IMR-90 (cell line): Measurements from ENCODE around the gene OPCML. TPM values are rescaled to one million over a fixed set of nuclear protein-coding genes. Genes with fewer than 3 reads are reported as not detected.

Source experiments
- ATAC-seq: fragments of 200-7000 bp; cut with Tn5 transposase; 2 replicates; pipeline ENCODE4 v1.9.1; 2020; ENCODE audit warnings: low read depth, mild to moderate bottlenecking, moderate library complexity
- BruUV-seq: library from RNA; stranded (reverse); fragments of 400-500 nt; replicated peaks from 2 replicates; lab custom pipeline; 2021; lab: Mats Ljungman, UMichigan
- CTCF ChIA-PET: fragments of 300-600 bp; formaldehyde crosslinking; extraction: SDS; loops from one replicate; lab custom pipeline; 2021; ENCODE audit warnings: antibody characterized with exemption; lab: Yijun Ruan, JAX
- POLR2A ChIA-PET: fragments of 300-600 bp; sonication (Branson Sonifier 250); formaldehyde crosslinking; loops from one replicate; lab custom pipeline; 2022; ENCODE audit warnings: antibody characterized with exemption; ENCODE audit not compliant: unreplicated experiment; lab: Charles Lee
- DNase-seq: peaks from one replicate; pipeline ENCODE4 v3.0.0; 2013
- H2AFZ ChIP-seq: replicated peaks from 2 replicates; pipeline ENCODE3; 2013; ENCODE audit warnings: low read length, mild to moderate bottlenecking; ENCODE audit not compliant: poor library complexity
- H2AK5ac ChIP-seq: 2 replicates; pipeline ENCODE4 v1.6.1; 2013; ENCODE audit warnings: low read depth, low read length, inconsistent platforms
- H2AK9ac ChIP-seq: replicated peaks from 2 replicates; pipeline ENCODE3; 2013; ENCODE audit warnings: mild to moderate bottlenecking, low read depth, low read length, moderate library complexity; ENCODE audit not compliant: poor library complexity
- H2BK120ac ChIP-seq: 2 replicates; pipeline ENCODE4 v1.6.1; 2013; ENCODE audit warnings: low read depth, low read length, inconsistent platforms
- H2BK15ac ChIP-seq: 3 replicates; pipeline ENCODE4 v1.6.1; 2013; ENCODE audit warnings: low read depth, low read length, inconsistent platforms
- H2BK20ac ChIP-seq: 2 replicates; pipeline ENCODE4 v1.6.1; 2013; ENCODE audit warnings: low read depth, mild to moderate bottlenecking, inconsistent platforms, low read length, moderate library complexity
- H2BK5ac ChIP-seq: 2 replicates; pipeline ENCODE4 v1.6.1; 2013; ENCODE audit warnings: mild to moderate bottlenecking, low read depth, low read length, inconsistent platforms; ENCODE audit not compliant: poor library complexity, severe bottlenecking
- H3K14ac ChIP-seq: replicated peaks from 2 replicates; pipeline ENCODE4 v1.6.1; 2013; ENCODE audit warnings: low read depth, low read length, inconsistent platforms
- H3K18ac ChIP-seq: 2 replicates; pipeline ENCODE4 v1.6.1; 2013; ENCODE audit warnings: low read depth, low read length, control low read depth
- H3K23ac ChIP-seq: 2 replicates; pipeline ENCODE4 v1.6.1; 2013; ENCODE audit warnings: low read depth, low read length, inconsistent platforms
- H3K27ac ChIP-seq: 2 replicates; pipeline ENCODE4 v1.5.1; 2013; ENCODE audit warnings: mild to moderate bottlenecking, control low read depth, low read length; ENCODE audit not compliant: insufficient read depth
- H3K27me3 ChIP-seq: 2 replicates; pipeline ENCODE4 v1.6.1; 2013; ENCODE audit warnings: low read length; ENCODE audit not compliant: control insufficient read depth, insufficient read depth
- H3K36me3 ChIP-seq: 2 replicates; pipeline ENCODE4 v1.6.1; 2013; ENCODE audit warnings: low read length, mixed read lengths; ENCODE audit not compliant: control insufficient read depth, insufficient read depth
- H3K4ac ChIP-seq: 2 replicates; pipeline ENCODE4 v1.6.1; 2013; ENCODE audit warnings: low read depth, low read length, inconsistent platforms
- H3K4me1 ChIP-seq: 2 replicates; pipeline ENCODE4 v1.6.1; 2013; ENCODE audit warnings: low read length, mixed read lengths; ENCODE audit not compliant: control insufficient read depth, insufficient read depth
- H3K4me2 ChIP-seq: 2 replicates; pipeline ENCODE4 v1.6.1; 2013; ENCODE audit warnings: low read depth, mild to moderate bottlenecking, control low read depth, low read length, moderate library complexity
- H3K4me3 ChIP-seq: 2 replicates; pipeline ENCODE4 v1.5.1; 2013; ENCODE audit warnings: low read depth, mild to moderate bottlenecking, control low read depth, low read length, moderate library complexity; ENCODE audit not compliant: insufficient read depth
- H3K56ac ChIP-seq: 2 replicates; pipeline ENCODE4 v1.6.1; 2013; ENCODE audit warnings: low read length, inconsistent platforms; ENCODE audit not compliant: insufficient read depth; ENCODE audit errors: extremely low read depth
- H3K79me1 ChIP-seq, 2 experiments: 2 replicates each; pipeline ENCODE4 v1.6.1; 2013; ENCODE audit warnings: low read length in 2 of 2, inconsistent platforms in 1 of 2, low read depth in 1 of 2
- H3K9ac ChIP-seq: 2 replicates; pipeline ENCODE4 v1.6.1; 2013; ENCODE audit warnings: low read depth, low read length, control low read depth
- H3K9me1 ChIP-seq: 2 replicates; pipeline ENCODE4 v1.6.1; 2013; ENCODE audit warnings: low read length, inconsistent platforms; ENCODE audit not compliant: insufficient read depth
- H3K9me3 ChIP-seq: 2 replicates; pipeline ENCODE4 v1.6.1; 2013; ENCODE audit warnings: low read length; ENCODE audit not compliant: control insufficient read depth, insufficient read depth
- H4K20me1 ChIP-seq: 2 replicates; pipeline ENCODE4 v1.6.1; 2013; ENCODE audit warnings: low read length, inconsistent platforms; ENCODE audit not compliant: insufficient read depth
- H4K5ac ChIP-seq: 2 replicates; pipeline ENCODE4 v1.6.1; 2013; ENCODE audit warnings: mild to moderate bottlenecking, low read depth, low read length, control low read depth
- H4K8ac ChIP-seq, 2 experiments: 2 replicates each; pipeline ENCODE4 v1.6.1; 2013; ENCODE audit warnings: low read depth in 2 of 2, low read length in 2 of 2, control low read depth in 1 of 2, inconsistent platforms in 1 of 2
- H4K91ac ChIP-seq: 2 replicates; pipeline ENCODE4 v1.6.1; 2013; ENCODE audit warnings: low read depth, low read length, inconsistent platforms; ENCODE audit not compliant: insufficient read depth
- BHLHE40 ChIP-seq: fragments of 150-350 bp; IDR thresholded peaks from 2 replicates; pipeline ENCODE4 v1.6.1; 2016; ENCODE audit warnings: mild to moderate bottlenecking, low read depth, low read length
- CEBPB ChIP-seq: IDR thresholded peaks from 2 replicates; pipeline ENCODE4 v1.6.1; 2012; ENCODE audit warnings: low read depth, low read length, improper control_type of control experiment
- CHD1 ChIP-seq: IDR thresholded peaks from 2 replicates; pipeline ENCODE4 v1.6.1; 2012; ENCODE audit warnings: low read depth, low read length, improper control_type of control experiment
- FOS ChIP-seq: fragments of 150-350 bp; IDR thresholded peaks from 2 replicates; pipeline ENCODE4 v1.6.1; 2016; ENCODE audit warnings: low read depth, low read length
- MAFK ChIP-seq: IDR thresholded peaks from 2 replicates; pipeline ENCODE4 v1.6.1; 2012; ENCODE audit warnings: low read depth, low read length, improper control_type of control experiment
- MAZ ChIP-seq: IDR thresholded peaks from 2 replicates; pipeline ENCODE4 v1.6.1; 2012; ENCODE audit warnings: low read depth, mild to moderate bottlenecking, low read length, improper control_type of control experiment, moderate library complexity, borderline replicate concordance
- MXI1 ChIP-seq: IDR thresholded peaks from 2 replicates; pipeline ENCODE4 v1.6.1; 2012; ENCODE audit warnings: low read depth, mild to moderate bottlenecking, low read length, moderate library complexity, borderline replicate concordance
- NFE2L2 ChIP-seq: fragments of 150-350 bp; IDR thresholded peaks from 2 replicates; pipeline ENCODE4 v1.6.1; 2016; ENCODE audit warnings: low read depth, mild to moderate bottlenecking, low read length
- POLR2A ChIP-seq: IDR thresholded peaks from 2 replicates; pipeline ENCODE4 v1.6.1; 2012; ENCODE audit warnings: mild to moderate bottlenecking, low read depth, low read length
- RAD21 ChIP-seq: IDR thresholded peaks from 2 replicates; pipeline ENCODE4 v1.6.1; 2012; ENCODE audit warnings: low read length, improper control_type of control experiment
- RCOR1 ChIP-seq: IDR thresholded peaks from 2 replicates; pipeline ENCODE4 v1.6.1; 2012; ENCODE audit warnings: mild to moderate bottlenecking, low read length, improper control_type of control experiment; ENCODE audit not compliant: insufficient replicate concordance
- RFX5 ChIP-seq: IDR thresholded peaks from 2 replicates; pipeline ENCODE4 v1.8.0; 2012; ENCODE audit warnings: low read depth, mild to moderate bottlenecking, low read length, moderate library complexity
- SMC3 ChIP-seq: fragments of 150-350 bp; IDR thresholded peaks from 2 replicates; pipeline ENCODE4 v1.6.1; 2016; ENCODE audit warnings: low read depth, mild to moderate bottlenecking, antibody characterized with exemption, low read length, moderate library complexity
- WGBS, 2 experiments: methylation state at CpG; one replicate each; pipeline versions ENCODE4 v1.1.5 to v1.1.7; 2013; ENCODE audit warnings: missing lambda C conversion rate in 2 of 2; ENCODE audit not compliant: insufficient read length in 1 of 2; ENCODE audit errors: extremely low coverage in 2 of 2; 5-methylcytosine and 5-hydroxymethylcytosine counted together
- dilution Hi-C: fragments of 300-500 bp; cut with HindIII; formaldehyde crosslinking; loops from one replicate; pipeline ENCODE4 v1.14.3; 2018; ENCODE audit warnings: low sequenced_read_pairs; ENCODE audit not compliant: unreplicated experiment
- in situ Hi-C: fragments of 300-500 bp; cut with MboI; formaldehyde crosslinking; loops from 3 replicates; pipeline ENCODE4 v1.14.3; 2019; ENCODE audit warnings: low sequenced_read_pairs, inconsistent platforms, mixed read lengths
- intact Hi-C: fragments of 100-400 bp; cut with micrococcal nuclease; formaldehyde crosslinking; loops from 2 replicates; pipeline ENCODE4 v1.10.0; 2022
- polyA plus RNA-seq, 3 experiments: library from polyadenylated mRNA; depleted of rRNA; stranded (reverse); fragments of >200 nt; gene quantifications; 2 replicates each; pipeline ENCODE4 v1.2.3, GENCODE V29; 2012; ENCODE audit warnings: low replicate concordance in 1 of 3
- total RNA-seq: library from RNA; depleted of rRNA; stranded (reverse); fragments of >200 nt; gene quantifications from 2 replicates; pipeline ENCODE4 v1.2.3, GENCODE V29; 2012
- TF ChIP-seq, protein P1 (sequence below): fragments of 150-350 bp; IDR thresholded peaks from 2 replicates; pipeline ENCODE4 v1.6.1; 2016; ENCODE audit warnings: low read depth, mild to moderate bottlenecking, low read length, moderate library complexity, borderline replicate concordance
- TF ChIP-seq, protein P2 (sequence below): fragments of 150-350 bp; IDR thresholded peaks from 2 replicates; pipeline ENCODE4 v1.6.1; 2017; ENCODE audit warnings: mild to moderate bottlenecking, antibody characterized with exemption, low read length, low read depth
- TF ChIP-seq, protein P3 (sequence below): conservative IDR thresholded peaks from 2 replicates; pipeline ENCODE4 v1.5.1; 2012; ENCODE audit warnings: mild to moderate bottlenecking, low read depth, low read length, improper control_type of control experiment

Gene OPCML
- total and polyA plus RNA-seq, 2 of the 4 experiments (the other 2 are of a cell fraction), result under 0.01 to 2.6 TPM

DNA sequence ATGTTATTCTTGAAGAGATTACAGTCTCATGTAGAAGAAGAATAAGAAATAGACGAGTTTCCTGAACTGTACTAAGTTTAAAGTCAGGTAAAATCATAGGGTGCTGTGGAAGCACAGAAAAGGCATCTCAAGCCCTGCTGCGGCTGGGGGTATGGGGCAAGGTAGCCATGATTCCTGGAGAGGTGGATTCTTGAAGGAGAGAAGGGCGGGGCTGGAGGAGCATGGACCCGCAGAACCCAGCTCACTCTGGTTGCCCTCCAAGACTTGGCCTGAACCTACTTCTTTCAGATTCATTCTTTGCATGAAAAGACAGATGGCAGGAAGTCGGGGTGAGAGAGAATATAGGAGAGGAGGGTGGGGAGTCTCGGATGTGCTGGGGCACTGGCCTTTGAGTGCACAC is 57.8 kb downstream of the OPCML start:
- Histone ChIP-seq H3K9ac (no peak overlapping the region), H4K5ac (no peak overlapping the region), H4K91ac (no peak overlapping the region), H3K4me2 (no peak overlapping the region), H3K56ac (no peak overlapping the region), H2BK5ac (no peak overlapping the region), H2AFZ (peak overlapping the region; percentile 37), H3K27ac (no peak overlapping the region), H3K23ac (no peak overlapping the region), H3K4ac (no peak overlapping the region), H3K18ac (no peak overlapping the region), H2AK9ac (no peak overlapping the region), H3K9me1 (no peaks in the 10 kb centered on the region), H4K20me1 (no peaks in the 10 kb centered on the region), H2BK20ac (no peak overlapping the region), H4K8ac (no peak overlapping the region), H3K4me3 (no peak overlapping the region), H3K79me1 (no peaks in the 10 kb centered on the region), H3K9me3 (peaks cover 32% of the 10 kb centered on the region), H2BK120ac (no peak overlapping the region), H3K14ac (no peak overlapping the region), H3K4me1 (no peaks in the 10 kb centered on the region), H2BK15ac (no peak overlapping the region), H2AK5ac (no peak overlapping the region), H3K36me3 (no peaks in the 10 kb centered on the region), H3K27me3 (no peaks in the 10 kb centered on the region)
- no CpG with 5 or more reads among the region's 6 CpGs for WGBS, 2 experiments
- in situ Hi-C loops, result no loop called here
- BruUV-seq, result no TSS peak
- dilution Hi-C loops, result no loop called here
- intact Hi-C loops, result no loop called here
- CTCF ChIA-PET, result no interaction called here
- ATAC-seq (no peak), DNase-seq (no peak)
- POLR2A ChIA-PET, result no interaction called here
- TF ChIP-seq, protein P1, sequence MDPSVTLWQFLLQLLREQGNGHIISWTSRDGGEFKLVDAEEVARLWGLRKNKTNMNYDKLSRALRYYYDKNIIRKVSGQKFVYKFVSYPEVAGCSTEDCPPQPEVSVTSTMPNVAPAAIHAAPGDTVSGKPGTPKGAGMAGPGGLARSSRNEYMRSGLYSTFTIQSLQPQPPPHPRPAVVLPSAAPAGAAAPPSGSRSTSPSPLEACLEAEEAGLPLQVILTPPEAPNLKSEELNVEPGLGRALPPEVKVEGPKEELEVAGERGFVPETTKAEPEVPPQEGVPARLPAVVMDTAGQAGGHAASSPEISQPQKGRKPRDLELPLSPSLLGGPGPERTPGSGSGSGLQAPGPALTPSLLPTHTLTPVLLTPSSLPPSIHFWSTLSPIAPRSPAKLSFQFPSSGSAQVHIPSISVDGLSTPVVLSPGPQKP, result no peak
- TF ChIP-seq CHD1 (no peak), RAD21 (no peak), RCOR1 (no peak), FOS (no peak), BHLHE40 (no peak), RFX5 (no peak), POLR2A (no peak), MAFK (no peak), CEBPB (no peak), NFE2L2 (no peak), MAZ (no peak), MXI1 (no peak), SMC3 (no peak)
- TF ChIP-seq, protein P2, sequence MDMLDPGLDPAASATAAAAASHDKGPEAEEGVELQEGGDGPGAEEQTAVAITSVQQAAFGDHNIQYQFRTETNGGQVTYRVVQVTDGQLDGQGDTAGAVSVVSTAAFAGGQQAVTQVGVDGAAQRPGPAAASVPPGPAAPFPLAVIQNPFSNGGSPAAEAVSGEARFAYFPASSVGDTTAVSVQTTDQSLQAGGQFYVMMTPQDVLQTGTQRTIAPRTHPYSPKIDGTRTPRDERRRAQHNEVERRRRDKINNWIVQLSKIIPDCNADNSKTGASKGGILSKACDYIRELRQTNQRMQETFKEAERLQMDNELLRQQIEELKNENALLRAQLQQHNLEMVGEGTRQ, result no peak
- TF ChIP-seq, protein P3, sequence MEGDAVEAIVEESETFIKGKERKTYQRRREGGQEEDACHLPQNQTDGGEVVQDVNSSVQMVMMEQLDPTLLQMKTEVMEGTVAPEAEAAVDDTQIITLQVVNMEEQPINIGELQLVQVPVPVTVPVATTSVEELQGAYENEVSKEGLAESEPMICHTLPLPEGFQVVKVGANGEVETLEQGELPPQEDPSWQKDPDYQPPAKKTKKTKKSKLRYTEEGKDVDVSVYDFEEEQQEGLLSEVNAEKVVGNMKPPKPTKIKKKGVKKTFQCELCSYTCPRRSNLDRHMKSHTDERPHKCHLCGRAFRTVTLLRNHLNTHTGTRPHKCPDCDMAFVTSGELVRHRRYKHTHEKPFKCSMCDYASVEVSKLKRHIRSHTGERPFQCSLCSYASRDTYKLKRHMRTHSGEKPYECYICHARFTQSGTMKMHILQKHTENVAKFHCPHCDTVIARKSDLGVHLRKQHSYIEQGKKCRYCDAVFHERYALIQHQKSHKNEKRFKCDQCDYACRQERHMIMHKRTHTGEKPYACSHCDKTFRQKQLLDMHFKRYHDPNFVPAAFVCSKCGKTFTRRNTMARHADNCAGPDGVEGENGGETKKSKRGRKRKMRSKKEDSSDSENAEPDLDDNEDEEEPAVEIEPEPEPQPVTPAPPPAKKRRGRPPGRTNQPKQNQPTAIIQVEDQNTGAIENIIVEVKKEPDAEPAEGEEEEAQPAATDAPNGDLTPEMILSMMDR, result no peak
